C1 segment of cervical spinal cord (tissue), 14 donors: ENCODE data around the gene CRTC3.
A peak's percentile ranks its signal among the peaks of the same experiment; 100 is the strongest.
"Not testable (repeated sequence)": the region's sequence is repeated elsewhere in the genome, so short reads cannot be mapped to it uniquely, and the experiment has no call there.

Experiments used
- DNase-seq, 14 donors: peaks; one replicate each; lab custom pipeline; 2025; lab: John Stamatoyannopoulos, UW

The CRTC3 gene

GRCh38 chr15:90529371-90530249 is at the start of gene CRTC3:
TSS of gene CRTC3 (plus strand) at chr15:90529923. CDS start at chr15:90530072, 149 bp downstream.
- peak in 12 of 14 donors; percentile 31 to 83 (median 59) for DNase-seq

- no peak for DNase-seq
Measured at GRCh38 chr15:90481023-90481422, 48.7 kb upstream of the CRTC3 start.

GRCh38 chr15:90482124-90483011 is 47.4 kb upstream of the CRTC3 start:
- peak in 6 of 14 donors; percentile 8 to 43 (median 30) for DNase-seq

- no peak for DNase-seq
Measured at GRCh38 chr15:90483012-90483307, 46.8 kb upstream of the CRTC3 start.

GRCh38 chr15:90483637-90484036 is 46.1 kb upstream of the CRTC3 start:
- DNase-seq, result no peak

GRCh38 chr15:90487186-90487585 is 42.5 kb upstream of the CRTC3 start:
- DNase-seq, result no peak

GRCh38 chr15:90489514-90489913 is 40.2 kb upstream of the CRTC3 start:
- no peak for DNase-seq

- DNase-seq, result no peak
Measured at GRCh38 chr15:90489944-90490343, 39.8 kb upstream of the CRTC3 start.

GRCh38 chr15:90493647-90494046 is 36.1 kb upstream of the CRTC3 start:
- no peak for DNase-seq

- DNase-seq, result no peak
Measured at GRCh38 chr15:90495067-90495466, 34.7 kb upstream of the CRTC3 start.

- DNase-seq, result peak in 1 of 14 donors; percentile 2
Measured at GRCh38 chr15:90496791-90497190, 32.9 kb upstream of the CRTC3 start.

- DNase-seq, result no peak
Measured at GRCh38 chr15:90497376-90497775, 32.3 kb upstream of the CRTC3 start.

- DNase-seq, result no peak
Measured at GRCh38 chr15:90497912-90498311, 31.8 kb upstream of the CRTC3 start.

- DNase-seq, result no peak
Measured at GRCh38 chr15:90500171-90500570, 29.6 kb upstream of the CRTC3 start.

- DNase-seq, result no peak
Measured at GRCh38 chr15:90501898-90502297, 27.8 kb upstream of the CRTC3 start.

GRCh38 chr15:90510781-90511180 is 18.9 kb upstream of the CRTC3 start:
- not testable (repeated sequence) for DNase-seq

GRCh38 chr15:90511211-90511618 is 18.5 kb upstream of the CRTC3 start:
- not testable (repeated sequence) for DNase-seq

GRCh38 chr15:90512276-90512675 is 17.4 kb upstream of the CRTC3 start:
- DNase-seq, result no peak

- DNase-seq, result no peak
Measured at GRCh38 chr15:90512981-90513380, 16.7 kb upstream of the CRTC3 start.

- DNase-seq, result no peak
Measured at GRCh38 chr15:90513448-90513847, 16.3 kb upstream of the CRTC3 start.

- not testable (repeated sequence) for DNase-seq
Measured at GRCh38 chr15:90513893-90514292, 15.8 kb upstream of the CRTC3 start.

- no peak for DNase-seq
Measured at GRCh38 chr15:90519688-90520087, 10.0 kb upstream of the CRTC3 start.

- no peak for DNase-seq
Measured at GRCh38 chr15:90520365-90520764, 9.4 kb upstream of the CRTC3 start.
